Testis (tissue), 2 donors: ENCODE results near the gene ING3.

Source experiments
- CTCF ChIP-seq, 3 experiments: fragments of 450-650 bp in 2 of 3; fragments of 200-600 bp in 1 of 3; sonication (generic) in 1 of 3; IDR thresholded peaks; one replicate each; pipeline ENCODE4 v1.5.1; 2016 to 2019; ENCODE audit warnings: antibody characterized with exemption in 3 of 3, mild to moderate bottlenecking in 2 of 3, moderate library complexity in 1 of 3
- POLR2A ChIP-seq: fragments of 450-650 bp; IDR thresholded peaks from one replicate; pipeline ENCODE4 v1.6.1; 2017; ENCODE audit warnings: antibody characterized with exemption, mild to moderate bottlenecking, moderate library complexity

- no peak for TF ChIP-seq POLR2A
- TF ChIP-seq CTCF (IDR thresholded peaks at IDR 0.05): no peak
Measured at GRCh38 chr7:120939345-120939744, 11.2 kb upstream of the ING3 start.
